WTC11 (cell line): Measurements from ENCODE around the gene HNRNPC. TPM values are rescaled to one million over a fixed set of nuclear protein-coding genes. Genes with fewer than 3 reads are reported as not detected.

ENCODE experiments used
- ATAC-seq: fragments of 200-7000 bp; cut with Tn5 transposase; 2 replicates; pipeline ENCODE4 v1.10.0; 2021; ENCODE audit warnings: mild to moderate bottlenecking, moderate library complexity
- CTCF ChIA-PET: fragments of 300-600 bp; sonication (Branson Sonifier 250); formaldehyde crosslinking; loops from one replicate; lab custom pipeline; 2021; ENCODE audit warnings: antibody characterized with exemption; lab: Charles Lee
- POLR2A ChIA-PET: fragments of 350-600 bp; sonication (Branson Sonifier 250); formaldehyde crosslinking; loops from one replicate; lab custom pipeline; 2021; ENCODE audit warnings: antibody characterized with exemption; lab: Charles Lee
- DNase-seq: peaks from one replicate; pipeline ENCODE4 v3.0.0; 2021; ENCODE audit warnings: low spot score
- H3K27ac Mint-ChIP-seq: 2 replicates; pipeline ENCODE4 v1.8.0; 2021; ENCODE audit warnings: mixed read lengths
- H3K27me3 Mint-ChIP-seq: 2 replicates; pipeline ENCODE4 v1.8.0; 2021; ENCODE audit warnings: low read depth, mild to moderate bottlenecking, moderate library complexity, mixed read lengths
- H3K36me3 Mint-ChIP-seq: 2 replicates; pipeline ENCODE4 v1.8.0; 2021; ENCODE audit warnings: mixed read lengths
- H3K4me1 Mint-ChIP-seq: 2 replicates; pipeline ENCODE4 v1.8.0; 2022; ENCODE audit warnings: mixed read lengths
- H3K4me3 Mint-ChIP-seq: 2 replicates; pipeline ENCODE4 v1.8.0; 2021; ENCODE audit warnings: mild to moderate bottlenecking, moderate library complexity, mixed read lengths
- H3K9me3 Mint-ChIP-seq: 2 replicates; pipeline ENCODE4 v1.8.0; 2021; ENCODE audit warnings: mixed read lengths
- AFF4 ChIP-seq: sonication (generic); formaldehyde crosslinking; IDR thresholded peaks from 2 replicates; pipeline ENCODE4 v1.8.1; 2023; ENCODE audit warnings: mild to moderate bottlenecking, missing genetic modification reagents, borderline replicate concordance
- E2F1 ChIP-seq: sonication (generic); formaldehyde crosslinking; IDR thresholded peaks from 2 replicates; pipeline ENCODE4 v1.8.0; 2022; ENCODE audit warnings: mild to moderate bottlenecking, missing genetic modification reagents
- EMX1 ChIP-seq: fragments of 250-450 bp; sonication (Bioruptor Pico); IDR thresholded peaks from 2 replicates; pipeline ENCODE4 v1.8.0; 2021; ENCODE audit warnings: mild to moderate bottlenecking
- GRHL2 ChIP-seq: fragments of 250-450 bp; sonication (Bioruptor Pico); IDR thresholded peaks from 2 replicates; pipeline ENCODE4 v1.8.0; 2022; ENCODE audit warnings: mild to moderate bottlenecking, moderate library complexity; ENCODE audit not compliant: insufficient replicate concordance, severe bottlenecking
- GTF2I ChIP-seq: fragments of 250-450 bp; sonication (Bioruptor Pico); conservative IDR thresholded peaks from 2 replicates; pipeline ENCODE4 v1.4.0; 2021; ENCODE audit warnings: mild to moderate bottlenecking
- MLX ChIP-seq: sonication (generic); formaldehyde crosslinking; IDR thresholded peaks from 2 replicates; pipeline ENCODE4 v1.8.1; 2023; ENCODE audit warnings: mild to moderate bottlenecking, missing genetic modification reagents, moderate library complexity
- NR1H2 ChIP-seq: sonication (generic); formaldehyde crosslinking; IDR thresholded peaks from 2 replicates; pipeline ENCODE4 v1.9.0; 2021; ENCODE audit warnings: mild to moderate bottlenecking, moderate library complexity, missing genetic modification reagents
- SMAD4 ChIP-seq: sonication (generic); formaldehyde crosslinking; IDR thresholded peaks from 2 replicates; pipeline ENCODE4 v1.8.0; 2022; ENCODE audit warnings: mild to moderate bottlenecking, missing genetic modification reagents
- ZNF425 ChIP-seq: fragments of 250-450 bp; sonication (Bioruptor Pico); conservative IDR thresholded peaks from 2 replicates; pipeline ENCODE4 v1.9.0; 2021; ENCODE audit warnings: mild to moderate bottlenecking
- ZNF671 ChIP-seq: fragments of 250-450 bp; sonication (Bioruptor Pico); IDR thresholded peaks from 2 replicates; pipeline ENCODE4 v1.8.0; 2021; ENCODE audit warnings: mild to moderate bottlenecking
- ZSCAN18 ChIP-seq: fragments of 250-450 bp; sonication (Bioruptor Pico); IDR thresholded peaks from 2 replicates; pipeline ENCODE4 v2.1.2; 2022; ENCODE audit warnings: mild to moderate bottlenecking, moderate library complexity
- total RNA-seq: library from RNA; stranded (reverse); gene quantifications from 3 replicates; pipeline ENCODE4 v1.2.3, GENCODE V29; 2021

HNRNPC gene
- total RNA-seq, 1 experiment from 2014 or later: 982 TPM

- no peak for TF ChIP-seq E2F1 (CRISPR knock-in tag)
- no peak for TF ChIP-seq ZSCAN18
- TF ChIP-seq MLX (CRISPR knock-in tag): no peak
- no peak for TF ChIP-seq NR1H2
- no peak for TF ChIP-seq GRHL2 (CRISPR knock-in tag)
- TF ChIP-seq AFF4 (CRISPR knock-in tag): no peak
- no peak for TF ChIP-seq SMAD4 (CRISPR knock-in tag)
- TF ChIP-seq ZNF425: no peak
- TF ChIP-seq, all 79 proteins: peak for 0
Observed at GRCh38 chr14:21267431-21267845, 1.8 kb downstream of the HNRNPC start (continued).

GRCh38 chr14:21264025-21264801 is 5.0 kb downstream of the HNRNPC start:
- no peak for DNase-seq
- Mint-ChIP-seq H3K27ac (peak overlapping the region; percentile 81), H3K36me3 (peaks cover 93% of the 10 kb centered on the region)
- no peak for TF ChIP-seq ZNF671 (CRISPR knock-in tag)
- TF ChIP-seq, all 79 proteins: peak for 0
- H3K4me3 Mint-ChIP-seq: peak overlapping the region; percentile 100
- H3K27me3 Mint-ChIP-seq: no peaks in the 10 kb centered on the region; the same call in 1 of the 2 replicates
- H3K4me1 Mint-ChIP-seq: peaks cover 65% of the 10 kb centered on the region
- no peak for ATAC-seq
- H3K9me3 Mint-ChIP-seq: no peaks in the 10 kb centered on the region
- CTCF ChIA-PET: no interaction called here
- POLR2A ChIA-PET: interaction anchor here (1.1 kb wide), 1 partner anchor 10 kb away, joined by 8 read pairs; no protein-coding TSS in a partner anchor

- TF ChIP-seq EMX1 (CRISPR knock-in tag) (0 out of 2 replicates have a peak, but pooled peaks have one; percentile 34), GTF2I (CRISPR knock-in tag) (no peak)
- TF ChIP-seq, all 79 proteins: peak for 1
- Mint-ChIP-seq H3K27me3 (no peaks in the 10 kb centered on the region), H3K4me3 (peak overlapping the region; percentile 100), H3K4me1 (peaks cover 73% of the 10 kb centered on the region), H3K9me3 (no peaks in the 10 kb centered on the region), H3K36me3 (peaks cover 93% of the 10 kb centered on the region), H3K27ac (peak overlapping the region; percentile 81)
- DNase-seq (no peak), ATAC-seq (no peak)
- CTCF ChIA-PET: no interaction called here
- POLR2A ChIA-PET: no interaction called here
Observed at GRCh38 chr14:21263284-21264024, 5.8 kb downstream of the HNRNPC start.
